Endometrial microvascular endothelial cells (primary cell): ENCODE results near the gene RGMA. TPM values are rescaled to one million over a fixed set of nuclear protein-coding genes. Genes with fewer than 3 reads are reported as not detected.
"Not testable (repeated sequence)": the region's sequence is repeated elsewhere in the genome, so short reads cannot be mapped to it uniquely, and the experiment has no call there.

Experiments used
- in situ Hi-C: cut with HindIII; loops from 2 replicates; pipeline ENCODE4 v1.10.0; 2017; ENCODE audit warnings: low sequenced_read_pairs, low pct_unique_long_range_greater_than_20kb; ENCODE audit errors: inconsistent ontology term
- total RNA-seq: library from RNA; depleted of rRNA; stranded (reverse); fragments of >200 nt; gene quantifications from one replicate; pipeline ENCODE4 v1.2.3, GENCODE V29; 2015; ENCODE audit errors: inconsistent ontology term

The RGMA gene
- total RNA-seq, 1 donor from 2014 or later, result not detected

GRCh38 chr15:93071469-93071936 is 17.5 kb downstream of the RGMA start:
- in situ Hi-C loops, result no loop called here

- in situ Hi-C loops, result no loop called here
Measured at GRCh38 chr15:93070551-93071296, 18.3 kb downstream of the RGMA start.

- in situ Hi-C loops, result no loop called here
Measured at GRCh38 chr15:93070132-93070531, 18.9 kb downstream of the RGMA start.

GRCh38 chr15:93068581-93069199 is 20.3 kb downstream of the RGMA start:
- in situ Hi-C loops, result no loop called here

- in situ Hi-C loops, result no loop called here
Measured at GRCh38 chr15:93067649-93068085, 21.3 kb downstream of the RGMA start.

- in situ Hi-C loops, result no loop called here
Measured at GRCh38 chr15:93066834-93067648, 22.0 kb downstream of the RGMA start.

- in situ Hi-C loops, result no loop called here
Measured at GRCh38 chr15:93066224-93066681, 22.8 kb downstream of the RGMA start.

- in situ Hi-C loops, result no loop called here
Measured at GRCh38 chr15:93065641-93066045, 23.4 kb downstream of the RGMA start.

GRCh38 chr15:93063796-93064690 is 25.0 kb downstream of the RGMA start:
- in situ Hi-C loops, result no loop called here

- in situ Hi-C loops, result no loop called here
Measured at GRCh38 chr15:93063262-93063671, 25.7 kb downstream of the RGMA start.

- in situ Hi-C loops, result not testable (repeated sequence)
Measured at GRCh38 chr15:93062628-93063261, 26.3 kb downstream of the RGMA start.

- in situ Hi-C loops, result no loop called here
Measured at GRCh38 chr15:93060336-93061248, 28.4 kb downstream of the RGMA start.

- in situ Hi-C loops, result no loop called here
Measured at GRCh38 chr15:93059442-93059841, 29.6 kb downstream of the RGMA start.

GRCh38 chr15:93058904-93059427 is 30.0 kb downstream of the RGMA start:
- in situ Hi-C loops, result no loop called here

- in situ Hi-C loops, result no loop called here
Measured at GRCh38 chr15:93058128-93058527, 30.9 kb downstream of the RGMA start.

- in situ Hi-C loops, result no loop called here
Measured at GRCh38 chr15:93057618-93058017, 31.4 kb downstream of the RGMA start.

GRCh38 chr15:93056836-93057235 is 32.2 kb downstream of the RGMA start:
- in situ Hi-C loops, result no loop called here
